Suprapubic skin (tissue), 4 donors: ENCODE data around the gene TBC1D32. TPM values are rescaled to one million over a fixed set of nuclear protein-coding genes. Genes with fewer than 3 reads are reported as not detected.
"Not testable (repeated sequence)": the region's sequence is repeated elsewhere in the genome, so short reads cannot be mapped to it uniquely, and the experiment has no call there.

Experiments
- DNase-seq, 2 donors: peaks; one replicate each; pipeline ENCODE4 v3.0.0-alpha.2; 2019; ENCODE audit warnings: low spot score in 2 of 2
- H3K27ac ChIP-seq: fragments of 200-600 bp; sonication (generic); one replicate; pipeline ENCODE4 v1.5.1; 2019
- H3K27me3 ChIP-seq: fragments of 200-600 bp; sonication (generic); one replicate; pipeline ENCODE4 v1.5.1; 2019
- H3K36me3 ChIP-seq: fragments of 200-600 bp; sonication (generic); one replicate; pipeline ENCODE4 v1.5.1; 2019
- H3K4me1 ChIP-seq: fragments of 200-600 bp; sonication (generic); one replicate; pipeline ENCODE4 v1.5.1; 2019
- H3K4me3 ChIP-seq: fragments of 200-600 bp; sonication (generic); one replicate; pipeline ENCODE4 v1.5.1; 2019; ENCODE audit warnings: mild to moderate bottlenecking
- H3K9me3 ChIP-seq: fragments of 200-600 bp; sonication (generic); one replicate; pipeline ENCODE4 v1.5.1; 2019
- CTCF ChIP-seq, 2 donors: fragments of 200-600 bp in 1 of 2; fragments of 450-650 bp in 1 of 2; sonication (generic) in 1 of 2; IDR thresholded peaks; one replicate each; pipeline ENCODE4 v1.5.1; 2016 to 2019; ENCODE audit warnings: antibody characterized with exemption in 2 of 2, mild to moderate bottlenecking in 1 of 2, moderate library complexity in 1 of 2
- EP300 ChIP-seq: sonication (generic); formaldehyde crosslinking; IDR thresholded peaks from one replicate; pipeline ENCODE4 v1.6.1; 2017; ENCODE audit warnings: antibody characterized with exemption
- POLR2A ChIP-seq, 2 donors: fragments of 450-650 bp; IDR thresholded peaks; one replicate each; pipeline ENCODE4 v1.6.1; 2017; ENCODE audit warnings: antibody characterized with exemption in 2 of 2, mild to moderate bottlenecking in 2 of 2, moderate library complexity in 2 of 2
- POLR2AphosphoS5 ChIP-seq, 3 donors: sonication (generic); formaldehyde crosslinking; IDR thresholded peaks; one replicate each; pipeline ENCODE4 v1.6.1; 2017; ENCODE audit warnings: antibody characterized with exemption in 3 of 3
- WGBS: methylation state at CpG from one replicate; pipeline ENCODE4 v1.1.5; 2018; 5-methylcytosine and 5-hydroxymethylcytosine counted together
- total RNA-seq, 4 donors: library from RNA; depleted of rRNA; stranded (reverse); fragments of >200 nt; gene quantifications; one replicate each; pipeline ENCODE4 v1.1.0, GENCODE V29; 2016

TBC1D32 gene
- total RNA-seq, 4 donors from 2014 or later: 9.1 to 30.6 (median 14.1) TPM

- no peak for TF ChIP-seq POLR2AphosphoS5 (IDR thresholded peaks at IDR 0.05)
- TF ChIP-seq EP300: no peak
- H3K9me3 ChIP-seq: no peaks in the 10 kb centered on the region
- DNase-seq: no peak
- WGBS: 87% methylated on average over 3 of the region's 3 CpGs
- H3K4me3 ChIP-seq: no peak overlapping the region
- H3K27me3 ChIP-seq: no peaks in the 10 kb centered on the region
- peaks cover 4% of the 10 kb centered on the region for H3K36me3 ChIP-seq
- no peaks in the 10 kb centered on the region for H3K4me1 ChIP-seq
- no peak overlapping the region for H3K27ac ChIP-seq
Observed at GRCh38 chr6:121175827-121176226, 158.5 kb downstream of the TBC1D32 start.

- H3K4me3 ChIP-seq, H3K4me1 ChIP-seq, H3K27me3 ChIP-seq, H3K27ac ChIP-seq, H3K9me3 ChIP-seq, H3K36me3 ChIP-seq, DNase-seq: not testable (repeated sequence)
- WGBS: 95% methylated on average over 1 of the region's 1 CpG
Observed at GRCh38 chr6:121172451-121172850, 161.8 kb downstream of the TBC1D32 start.

GRCh38 chr6:121171879-121172278 lies 162.4 kb downstream of the TBC1D32 start:
- Histone ChIP-seq H3K9me3 (no peaks in the 10 kb centered on the region), H3K4me3 (no peak overlapping the region), H3K27ac (no peak overlapping the region), H3K4me1 (no peaks in the 10 kb centered on the region), H3K36me3 (no peaks in the 10 kb centered on the region), H3K27me3 (no peaks in the 10 kb centered on the region)
- DNase-seq: no peak
- WGBS: 89% methylated on average over 4 of the region's 4 CpGs
- no peak for TF ChIP-seq POLR2A (IDR thresholded peaks at IDR 0.05)
- TF ChIP-seq POLR2AphosphoS5 (IDR thresholded peaks at IDR 0.05): no peak
- TF ChIP-seq EP300: no peak
- TF ChIP-seq CTCF (IDR thresholded peaks at IDR 0.05): no peak

GRCh38 chr6:121161886-121162285 lies 172.4 kb downstream of the TBC1D32 start:
- no peak for TF ChIP-seq CTCF (IDR thresholded peaks at IDR 0.05)
- no peak for TF ChIP-seq POLR2A (IDR thresholded peaks at IDR 0.05)
- TF ChIP-seq EP300: no peak
- no peak for TF ChIP-seq POLR2AphosphoS5 (IDR thresholded peaks at IDR 0.05)
- DNase-seq: no peak
- Histone ChIP-seq H3K4me3 (no peak overlapping the region), H3K27me3 (no peaks in the 10 kb centered on the region), H3K9me3 (no peaks in the 10 kb centered on the region), H3K27ac (no peak overlapping the region), H3K36me3 (peaks cover 24% of the 10 kb centered on the region), H3K4me1 (no peaks in the 10 kb centered on the region)

- H3K27me3 ChIP-seq: no peaks in the 10 kb centered on the region
- peaks cover 24% of the 10 kb centered on the region for H3K36me3 ChIP-seq
- TF ChIP-seq CTCF (IDR thresholded peaks at IDR 0.05) (no peak), EP300 (no peak), POLR2AphosphoS5 (IDR thresholded peaks at IDR 0.05) (no peak), POLR2A (IDR thresholded peaks at IDR 0.05) (no peak)
- no peak overlapping the region for H3K4me3 ChIP-seq
- no peaks in the 10 kb centered on the region for H3K9me3 ChIP-seq
- no peak overlapping the region for H3K27ac ChIP-seq
- 96% methylated on average over 2 of the region's 2 CpGs for WGBS
- H3K4me1 ChIP-seq: no peaks in the 10 kb centered on the region
- no peak for DNase-seq
Observed at GRCh38 chr6:121160276-121160675, 174.0 kb downstream of the TBC1D32 start.

- TF ChIP-seq POLR2AphosphoS5 (IDR thresholded peaks at IDR 0.05): no peak
- no peak for TF ChIP-seq EP300
- no peak for TF ChIP-seq POLR2A (IDR thresholded peaks at IDR 0.05)
- TF ChIP-seq CTCF (IDR thresholded peaks at IDR 0.05): no peak
- no peak for DNase-seq
- Histone ChIP-seq H3K27ac (no peak overlapping the region), H3K27me3 (no peaks in the 10 kb centered on the region), H3K4me3 (no peak overlapping the region), H3K9me3 (no peaks in the 10 kb centered on the region), H3K4me1 (no peaks in the 10 kb centered on the region), H3K36me3 (peaks cover 30% of the 10 kb centered on the region)
Observed at GRCh38 chr6:121158891-121159290, 175.4 kb downstream of the TBC1D32 start.
